Measurements from ENCODE around the gene RYR2. TPM values are rescaled to one million over a fixed set of nuclear protein-coding genes. Genes with fewer than 3 reads are reported as not detected.

The RYR2 gene
- total RNA-seq, 2 experiments from 2014 or later = not detected

DNA sequence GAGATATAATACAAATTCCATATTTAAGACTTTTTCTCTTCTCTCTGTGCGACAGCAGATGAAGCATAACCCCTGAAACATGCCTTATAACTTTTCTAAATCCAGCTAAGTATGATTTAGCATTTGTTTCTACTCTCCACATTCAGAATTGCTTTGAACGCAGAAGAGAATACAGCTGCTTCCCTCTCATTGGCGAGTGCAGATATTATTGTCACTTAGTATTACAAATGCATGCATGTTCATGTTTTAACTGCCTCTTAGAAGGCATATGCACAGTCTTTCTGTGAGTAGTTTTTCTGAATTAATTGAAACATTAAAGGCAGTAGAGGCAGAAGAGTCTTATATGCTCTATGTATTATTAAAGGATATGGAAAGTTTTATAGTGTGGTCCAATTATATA lies 631.6 kb downstream of the RYR2 start:
- H3K9me3 ChIP-seq (ENCODE audit: low read length) = no peaks in the 10 kb centered on the region
- no peak for TF ChIP-seq CTCF (conservative IDR thresholded peaks at IDR 0.05; ENCODE audit: low read length)
- TF ChIP-seq EZH2phosphoT487 (IDR thresholded peaks at IDR 0.05; ENCODE audit: borderline replicate concordance, low read depth, low read length) = no peak
- no TSS peak for BruUV-seq (replicated peaks)
- H3K4me2 ChIP-seq (ENCODE audit: low read length) = no peak overlapping the region
- no peak overlapping the region for H3K27ac ChIP-seq (ENCODE audit: low read depth, low read length, poor library complexity, severe bottlenecking)
- ChIA-PET POLR2A (no interaction called here), CTCF (ENCODE audit: unreplicated experiment) (no interaction called here)
- H3K79me2 ChIP-seq (ENCODE audit: insufficient read depth, low read depth, low read length) = no peaks in the 10 kb centered on the region
- no peaks in the 10 kb centered on the region for H3K36me3 ChIP-seq (ENCODE audit: insufficient read depth, low read length)
- H3K4me1 ChIP-seq (ENCODE audit: insufficient read depth, low read length, poor library complexity, severe bottlenecking) = no peaks in the 10 kb centered on the region
- H2AFZ ChIP-seq (ENCODE audit: low read length) = no peak overlapping the region
- no peak overlapping the region for H3K4me3 ChIP-seq (ENCODE audit: low read depth, low read length, poor library complexity, severe bottlenecking)
- DNase-seq (ENCODE audit: low spot score) = no peak
- H3K9me2 ChIP-seq (ENCODE audit: insufficient read depth, low read length) = no peaks in the 10 kb centered on the region
- intact Hi-C loops (cut with micrococcal nuclease; ENCODE audit: unreplicated experiment) = no loop called here
- no peaks in the 10 kb centered on the region for H4K20me1 ChIP-seq (ENCODE audit: insufficient read depth, low read length)

DNA sequence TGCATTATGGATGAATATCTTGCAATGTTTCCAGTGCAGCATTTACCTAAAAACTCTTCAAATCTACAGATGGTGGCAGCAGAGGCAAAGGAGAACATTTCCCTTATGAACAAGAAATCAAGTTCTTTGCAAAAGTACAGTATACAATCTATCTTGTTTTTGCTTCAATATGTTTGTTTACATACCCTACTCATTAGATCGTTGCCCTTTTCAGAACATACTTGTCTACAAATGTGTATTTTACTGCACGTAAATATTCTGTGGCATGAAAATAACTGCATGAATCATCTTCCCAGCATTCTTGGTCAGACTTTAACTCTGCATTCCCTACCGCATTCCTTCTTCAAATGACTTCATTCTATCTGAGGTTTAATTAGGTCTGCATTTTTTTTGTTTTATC lies 636.0 kb downstream of the RYR2 start:
- BruUV-seq (replicated peaks) = no TSS peak

DNA sequence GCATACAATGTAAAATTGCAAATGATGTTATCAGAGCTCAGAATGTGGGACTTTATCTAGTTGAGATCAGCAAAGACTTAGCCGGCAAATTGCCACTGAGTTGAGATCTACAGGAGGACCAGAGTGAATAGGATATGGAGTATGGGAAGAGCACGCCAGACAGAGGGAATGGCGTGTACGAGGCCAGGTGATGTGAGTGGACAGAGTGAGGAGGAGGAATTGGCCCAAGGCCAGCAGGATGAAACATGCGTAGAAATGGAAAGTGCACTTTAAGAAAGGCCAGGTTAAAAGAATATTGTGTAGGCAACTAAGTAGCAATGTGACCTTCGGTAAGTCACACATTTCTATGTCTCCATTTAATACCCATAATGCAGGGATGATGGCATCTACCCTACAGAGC lies 637.7 kb downstream of the RYR2 start:
- no peak overlapping the region for H2AFZ ChIP-seq (ENCODE audit: low read length)
- BruUV-seq (replicated peaks) = no TSS peak
- H3K4me2 ChIP-seq (ENCODE audit: low read length) = no peak overlapping the region
- no peaks in the 10 kb centered on the region for H3K4me1 ChIP-seq (ENCODE audit: insufficient read depth, low read length, poor library complexity, severe bottlenecking)
- no peaks in the 10 kb centered on the region for H3K9me3 ChIP-seq (ENCODE audit: low read length)
- H4K20me1 ChIP-seq (ENCODE audit: insufficient read depth, low read length) = no peaks in the 10 kb centered on the region
- H3K27ac ChIP-seq (ENCODE audit: low read depth, low read length, poor library complexity, severe bottlenecking) = no peak overlapping the region
- ChIA-PET POLR2A (no interaction called here), CTCF (ENCODE audit: unreplicated experiment) (no interaction called here)
- TF ChIP-seq EZH2phosphoT487 (IDR thresholded peaks at IDR 0.05; ENCODE audit: borderline replicate concordance, low read depth, low read length) = no peak
- TF ChIP-seq CTCF (conservative IDR thresholded peaks at IDR 0.05; ENCODE audit: low read length) = no peak
- intact Hi-C loops (cut with micrococcal nuclease; ENCODE audit: unreplicated experiment) = no loop called here
- no peaks in the 10 kb centered on the region for H3K36me3 ChIP-seq (ENCODE audit: insufficient read depth, low read length)
- no peaks in the 10 kb centered on the region for H3K79me2 ChIP-seq (ENCODE audit: insufficient read depth, low read depth, low read length)
- no peak for DNase-seq (ENCODE audit: low spot score)
- no peaks in the 10 kb centered on the region for H3K9me2 ChIP-seq (ENCODE audit: insufficient read depth, low read length)
- H3K4me3 ChIP-seq (ENCODE audit: low read depth, low read length, poor library complexity, severe bottlenecking) = no peak overlapping the region

More for the DNA sequence above, 636.0 kb downstream of the RYR2 start:
- Histone ChIP-seq H3K79me2 (ENCODE audit: insufficient read depth, low read depth, low read length) (no peaks in the 10 kb centered on the region), H3K4me2 (ENCODE audit: low read length) (no peak overlapping the region), H3K4me3 (ENCODE audit: low read depth, low read length, poor library complexity, severe bottlenecking) (no peak overlapping the region), H2AFZ (ENCODE audit: low read length) (no peak overlapping the region), H3K4me1 (ENCODE audit: insufficient read depth, low read length, poor library complexity, severe bottlenecking) (no peaks in the 10 kb centered on the region), H3K9me3 (ENCODE audit: low read length) (no peaks in the 10 kb centered on the region), H3K9me2 (ENCODE audit: insufficient read depth, low read length) (no peaks in the 10 kb centered on the region), H4K20me1 (ENCODE audit: insufficient read depth, low read length) (no peaks in the 10 kb centered on the region), H3K36me3 (ENCODE audit: insufficient read depth, low read length) (no peaks in the 10 kb centered on the region), H3K27ac (ENCODE audit: low read depth, low read length, poor library complexity, severe bottlenecking) (no peak overlapping the region)
- no peak for DNase-seq (ENCODE audit: low spot score)
- intact Hi-C loops (cut with micrococcal nuclease; ENCODE audit: unreplicated experiment) = no loop called here
- ChIA-PET CTCF (ENCODE audit: unreplicated experiment) (no interaction called here), POLR2A (no interaction called here)
- TF ChIP-seq CTCF (conservative IDR thresholded peaks at IDR 0.05; ENCODE audit: low read length) (0 out of 2 replicates have a peak, but pooled peaks have one; percentile 28), EZH2phosphoT487 (IDR thresholded peaks at IDR 0.05; ENCODE audit: borderline replicate concordance, low read depth, low read length) (no peak)
